H9 (cell line): ENCODE results near the gene TNC. TPM values are rescaled to one million over a fixed set of nuclear protein-coding genes. Genes with fewer than 3 reads are reported as not detected.

Experiments used
- DNase-seq: peaks from one replicate; pipeline ENCODE4 v3.0.0-alpha.2; 2017
- H2AFZ ChIP-seq: one replicate; pipeline ENCODE4 v1.6.1; 2013; ENCODE audit warnings: mild to moderate bottlenecking, low read length, control low read depth, moderate library complexity
- H2AK5ac ChIP-seq: 2 replicates; pipeline ENCODE4 v1.6.1; 2013; ENCODE audit warnings: low read length, control low read depth, mixed read lengths; ENCODE audit not compliant: insufficient read length
- H2BK120ac ChIP-seq: one replicate; pipeline ENCODE4 v1.6.1; 2013; ENCODE audit warnings: low read depth, mild to moderate bottlenecking, low read length, control low read depth, inconsistent platforms; ENCODE audit not compliant: poor library complexity, severe bottlenecking
- H2BK12ac ChIP-seq: 2 replicates; pipeline ENCODE4 v1.6.1; 2013; ENCODE audit warnings: low read length, control low read depth, mixed read lengths, low read depth; ENCODE audit not compliant: insufficient read length
- H2BK15ac ChIP-seq: 2 replicates; pipeline ENCODE4 v1.6.1; 2013; ENCODE audit warnings: low read depth, low read length, control low read depth
- H2BK20ac ChIP-seq: one replicate; pipeline ENCODE4 v1.6.1; 2013; ENCODE audit warnings: low read depth, mild to moderate bottlenecking, low read length, control low read depth, inconsistent platforms; ENCODE audit not compliant: poor library complexity, severe bottlenecking
- H2BK5ac ChIP-seq: 2 replicates; pipeline ENCODE4 v1.6.1; 2013; ENCODE audit warnings: low read length, control low read depth, mixed read lengths; ENCODE audit not compliant: insufficient read length
- H3K14ac ChIP-seq: 2 replicates; pipeline ENCODE4 v1.6.1; 2013; ENCODE audit warnings: low read length, control low read depth; ENCODE audit not compliant: insufficient read depth
- H3K18ac ChIP-seq: 2 replicates; pipeline ENCODE4 v1.6.1; 2013; ENCODE audit warnings: low read depth, mild to moderate bottlenecking, mixed read lengths, low read length, control low read depth; ENCODE audit not compliant: insufficient read length
- H3K23ac ChIP-seq: 2 replicates; pipeline ENCODE4 v1.6.1; 2013; ENCODE audit warnings: low read length, control low read depth, mixed read lengths, low read depth; ENCODE audit not compliant: insufficient read length
- H3K23me2 ChIP-seq: 2 replicates; pipeline ENCODE4 v1.6.1; 2013; ENCODE audit warnings: low read depth, mild to moderate bottlenecking, mixed read lengths, low read length, control low read depth; ENCODE audit not compliant: insufficient read length, poor library complexity, severe bottlenecking
- H3K27ac ChIP-seq: 2 replicates; pipeline ENCODE4 v1.5.1; 2013; ENCODE audit warnings: low read length, control low read depth, mixed read lengths, low read depth; ENCODE audit not compliant: insufficient read length
- H3K27me3 ChIP-seq: 2 replicates; pipeline ENCODE4 v1.6.1; 2013; ENCODE audit warnings: low read length, control low read depth, inconsistent platforms; ENCODE audit not compliant: insufficient read depth
- H3K4ac ChIP-seq: 2 replicates; pipeline ENCODE4 v1.6.1; 2013; ENCODE audit warnings: low read depth, mild to moderate bottlenecking, control low read depth, inconsistent platforms, low read length, moderate library complexity
- H3K4me1 ChIP-seq: 2 replicates; pipeline ENCODE4 v1.6.1; 2013; ENCODE audit warnings: low read length, control low read depth, inconsistent platforms; ENCODE audit not compliant: insufficient read depth
- H3K4me2 ChIP-seq: 2 replicates; pipeline ENCODE4 v1.6.1; 2013; ENCODE audit warnings: low read length, control low read depth, mixed read lengths; ENCODE audit not compliant: insufficient read length, insufficient read depth
- H3K56ac ChIP-seq: 2 replicates; pipeline ENCODE4 v1.6.1; 2013; ENCODE audit warnings: low read depth, mild to moderate bottlenecking, mixed read lengths, low read length, control low read depth; ENCODE audit not compliant: insufficient read length
- H3K79me1 ChIP-seq: 2 replicates; pipeline ENCODE4 v1.6.1; 2013; ENCODE audit warnings: low read depth, mild to moderate bottlenecking, moderate library complexity, low read length, control low read depth, inconsistent platforms; ENCODE audit not compliant: insufficient read depth, poor library complexity, severe bottlenecking
- H3K79me2 ChIP-seq: 2 replicates; pipeline ENCODE4 v1.6.1; 2013; ENCODE audit warnings: low read length, control low read depth, inconsistent platforms; ENCODE audit not compliant: insufficient read depth
- H3K9ac ChIP-seq: 2 replicates; pipeline ENCODE4 v1.6.1; 2013; ENCODE audit warnings: low read length, control low read depth, mixed read lengths; ENCODE audit not compliant: insufficient read length; ENCODE audit errors: extremely low read depth
- H3K9me3 ChIP-seq: one replicate; pipeline ENCODE4 v1.6.1; 2013; ENCODE audit warnings: low read depth, low read length, inconsistent platforms; ENCODE audit not compliant: control insufficient read depth
- H3T11ph ChIP-seq: one replicate; pipeline ENCODE4 v1.6.1; 2013; ENCODE audit warnings: mild to moderate bottlenecking, low read length, control low read depth, inconsistent platforms
- H4K20me1 ChIP-seq: one replicate; pipeline ENCODE4 v1.6.1; 2013; ENCODE audit not compliant: control insufficient read depth, insufficient read length, insufficient read depth
- H4K5ac ChIP-seq: 2 replicates; pipeline ENCODE4 v1.6.1; 2013; ENCODE audit warnings: low read depth, mild to moderate bottlenecking, mixed read lengths, low read length, control low read depth; ENCODE audit not compliant: insufficient read length
- H4K8ac ChIP-seq: replicated peaks from 2 replicates; pipeline ENCODE4 v1.6.1; 2013; ENCODE audit warnings: low read length, control low read depth, mixed read lengths, low read depth; ENCODE audit not compliant: insufficient read length
- H4K91ac ChIP-seq: 2 replicates; pipeline ENCODE4 v1.6.1; 2013; ENCODE audit warnings: low read depth, mild to moderate bottlenecking, moderate library complexity, mixed read lengths, low read length, control low read depth; ENCODE audit not compliant: insufficient read length
- H3K27ac Mint-ChIP-seq, 3 experiments: 2 replicates in 2 of 3; 3 replicates in 1 of 3; pipeline ENCODE4 v1.8.0; 2020 to 2021; ENCODE audit warnings: mixed read lengths in 3 of 3, mild to moderate bottlenecking in 1 of 3, moderate library complexity in 1 of 3
- H3K27me3 Mint-ChIP-seq: 2 replicates; pipeline ENCODE4 v1.8.0; 2021; ENCODE audit warnings: low read depth, mild to moderate bottlenecking, moderate library complexity, mixed read lengths
- H3K36me3 Mint-ChIP-seq, 3 experiments: 2 replicates in 2 of 3; 3 replicates in 1 of 3; pipeline ENCODE4 v1.8.0; 2020 to 2021; ENCODE audit warnings: low read depth in 3 of 3, mixed read lengths in 3 of 3; ENCODE audit not compliant: insufficient read depth in 1 of 3
- H3K4me1 Mint-ChIP-seq, 2 experiments: 2 replicates each; pipeline ENCODE4 v1.8.0; 2020; ENCODE audit warnings: mixed read lengths in 2 of 2
- H3K4me3 Mint-ChIP-seq, 2 experiments: 2 replicates in 1 of 2; 3 replicates in 1 of 2; pipeline ENCODE4 v1.8.0; 2020 to 2021; ENCODE audit warnings: mild to moderate bottlenecking in 2 of 2, mixed read lengths in 2 of 2, moderate library complexity in 1 of 2
- H3K9me3 Mint-ChIP-seq, 2 experiments: 2 replicates in 1 of 2; 3 replicates in 1 of 2; pipeline ENCODE4 v1.8.0; 2020; ENCODE audit warnings: mild to moderate bottlenecking in 2 of 2, mixed read lengths in 2 of 2, moderate library complexity in 1 of 2
- WGBS: extraction: QIAGEN DNeasy Blood & Tissue Kit; methylation state at CpG from one replicate; pipeline ENCODE4 v1.1.7; 2013; ENCODE audit warnings: missing lambda C conversion rate, low lambda C conversion rate, mixed read lengths; ENCODE audit not compliant: insufficient read length; ENCODE audit errors: extremely low coverage; 5-methylcytosine and 5-hydroxymethylcytosine counted together
- total RNA-seq: library from RNA; stranded (reverse); gene quantifications from 2 replicates; pipeline ENCODE4 v1.2.1, GENCODE V29; 2021
- TF ChIP-seq, protein P1 (sequence below): fragments of 200-600 bp; sonication (generic); conservative IDR thresholded peaks from 3 replicates; pipeline ENCODE4 v1.8.0; 2021; ENCODE audit warnings: antibody characterized with exemption, mild to moderate bottlenecking

Gene TNC
- total RNA-seq, 1 experiment from 2014 or later = 0.63 TPM

DNA sequence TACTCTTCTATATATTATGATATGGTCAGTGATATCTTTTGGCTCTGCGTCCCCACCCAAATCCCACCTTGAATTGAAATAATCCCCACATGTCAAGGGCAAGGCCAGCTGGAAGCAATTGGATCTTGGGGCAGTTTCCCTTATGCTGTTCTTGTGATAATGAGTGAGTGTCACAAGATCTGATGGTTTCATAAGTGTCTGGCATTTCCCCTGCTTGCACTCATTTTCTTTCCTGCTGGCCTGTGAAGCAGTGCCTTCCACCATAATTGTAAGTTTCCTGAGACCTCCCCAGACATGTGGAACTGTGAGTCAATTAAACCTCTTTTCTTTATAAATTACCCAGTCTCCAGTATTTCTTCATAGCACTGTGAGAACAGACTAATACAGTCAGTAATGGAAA, 45.0 kb upstream of the TNC start:
- Histone ChIP-seq H3K4me1 (no peaks in the 10 kb centered on the region), H4K20me1 (no peaks in the 10 kb centered on the region), H3K9ac (no peak overlapping the region), H2BK12ac (no peak overlapping the region), H3K4me2 (no peak overlapping the region), H3K23me2 (no peaks in the 10 kb centered on the region), H2BK120ac (no peak overlapping the region), H3K14ac (no peak overlapping the region), H3K27me3 (no peaks in the 10 kb centered on the region), H3K9me3 (no peaks in the 10 kb centered on the region), H3K23ac (no peak overlapping the region), H3K79me1 (no peaks in the 10 kb centered on the region), H3K18ac (no peak overlapping the region), H2BK20ac (no peak overlapping the region), H3T11ph (no peak overlapping the region), H3K4ac (no peak overlapping the region), H3K27ac (no peak overlapping the region), H3K56ac (no peak overlapping the region), H4K5ac (no peak overlapping the region), H2BK15ac (no peak overlapping the region), H2BK5ac (no peak overlapping the region), H2AK5ac (no peak overlapping the region), H4K8ac (no peak overlapping the region), H4K91ac (no peak overlapping the region), H2AFZ (no peak overlapping the region), H3K79me2 (no peaks in the 10 kb centered on the region)
- Mint-ChIP-seq H3K36me3 (peaks cover 0 to 4% (median 0%) of the 10 kb centered on the region in 3 experiments; a peak in 1 of 7 replicates), H3K27ac (no peak overlapping the region), H3K9me3 (peaks cover 0 to 2% of the 10 kb centered on the region in 2 experiments; a peak in 2 of 5 replicates), H3K27me3 (peaks cover 7% of the 10 kb centered on the region), H3K4me1 (peaks cover 6 to 14% of the 10 kb centered on the region in 2 experiments), H3K4me3 (no peak overlapping the region)
- no CpG with 5 or more reads among the region's 1 CpG for WGBS
- TF ChIP-seq, protein P1, sequence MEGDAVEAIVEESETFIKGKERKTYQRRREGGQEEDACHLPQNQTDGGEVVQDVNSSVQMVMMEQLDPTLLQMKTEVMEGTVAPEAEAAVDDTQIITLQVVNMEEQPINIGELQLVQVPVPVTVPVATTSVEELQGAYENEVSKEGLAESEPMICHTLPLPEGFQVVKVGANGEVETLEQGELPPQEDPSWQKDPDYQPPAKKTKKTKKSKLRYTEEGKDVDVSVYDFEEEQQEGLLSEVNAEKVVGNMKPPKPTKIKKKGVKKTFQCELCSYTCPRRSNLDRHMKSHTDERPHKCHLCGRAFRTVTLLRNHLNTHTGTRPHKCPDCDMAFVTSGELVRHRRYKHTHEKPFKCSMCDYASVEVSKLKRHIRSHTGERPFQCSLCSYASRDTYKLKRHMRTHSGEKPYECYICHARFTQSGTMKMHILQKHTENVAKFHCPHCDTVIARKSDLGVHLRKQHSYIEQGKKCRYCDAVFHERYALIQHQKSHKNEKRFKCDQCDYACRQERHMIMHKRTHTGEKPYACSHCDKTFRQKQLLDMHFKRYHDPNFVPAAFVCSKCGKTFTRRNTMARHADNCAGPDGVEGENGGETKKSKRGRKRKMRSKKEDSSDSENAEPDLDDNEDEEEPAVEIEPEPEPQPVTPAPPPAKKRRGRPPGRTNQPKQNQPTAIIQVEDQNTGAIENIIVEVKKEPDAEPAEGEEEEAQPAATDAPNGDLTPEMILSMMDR = no peak
- no peak for DNase-seq
